ENCODE results near the gene PARVG. TPM values are rescaled to one million over a fixed set of nuclear protein-coding genes. Genes with fewer than 3 reads are reported as not detected.

The PARVG gene
- total RNA-seq, 1 experiment from 2014 or later: not detected

GRCh38 chr22:44163536-44163935, 17.2 kb upstream of the PARVG start:
- intact Hi-C loops (cut with micrococcal nuclease): no loop called here
- Histone ChIP-seq H3K79me2 (ENCODE audit: low read length) (no peaks in the 10 kb centered on the region), H3K4me3 (ENCODE audit: low read length) (no peak overlapping the region), H4K20me1 (ENCODE audit: low read length) (no peaks in the 10 kb centered on the region), H3K27me3 (ENCODE audit: low read length) (no peaks in the 10 kb centered on the region), H2AFZ (ENCODE audit: low read length) (no peak overlapping the region), H3K27ac (ENCODE audit: low read length) (no peak overlapping the region), H3K4me1 (ENCODE audit: insufficient read depth, low read length) (no peaks in the 10 kb centered on the region), H3K9me2 (replicated peaks; ENCODE audit: low read length) (no peaks in the 10 kb centered on the region), H3F3A (ENCODE audit: low read length, unreplicated experiment) (no peaks in the 10 kb centered on the region), H3K4me2 (ENCODE audit: low read length) (no peak overlapping the region), H3K9me3 (ENCODE audit: low read length) (no peaks in the 10 kb centered on the region), H3K9ac (ENCODE audit: low read length) (no peak overlapping the region), H3K36me3 (ENCODE audit: low read depth, low read length) (no peaks in the 10 kb centered on the region)
- ATAC-seq: no peak
- DNase-seq: no peak
- no TSS peak for BruUV-seq (replicated peaks)
- ChIA-PET POLR2A (ENCODE audit: unreplicated experiment) (no interaction called here), CTCF (no interaction called here)
- no peak for TF ChIP-seq EZH2 (IDR thresholded peaks at IDR 0.05; ENCODE audit: low read length, unreplicated experiment)
- no peak for TF ChIP-seq EZH2phosphoT487 (IDR thresholded peaks at IDR 0.05; ENCODE audit: borderline replicate concordance, low read length)
- TF ChIP-seq CTCF (conservative IDR thresholded peaks at IDR 0.05; ENCODE audit: low read depth, low read length): no peak

- H3K36me3 ChIP-seq (ENCODE audit: low read depth, low read length): no peaks in the 10 kb centered on the region
- no peak for TF ChIP-seq EZH2 (IDR thresholded peaks at IDR 0.05; ENCODE audit: low read length, unreplicated experiment)
- no peak for TF ChIP-seq CTCF (conservative IDR thresholded peaks at IDR 0.05; ENCODE audit: low read depth, low read length)
- no peak for TF ChIP-seq EZH2phosphoT487 (IDR thresholded peaks at IDR 0.05; ENCODE audit: borderline replicate concordance, low read length)
- H3K4me3 ChIP-seq (ENCODE audit: low read length): no peak overlapping the region
- CTCF ChIA-PET: no interaction called here
- no peak overlapping the region for H2AFZ ChIP-seq (ENCODE audit: low read length)
- no peaks in the 10 kb centered on the region for H3F3A ChIP-seq (ENCODE audit: low read length, unreplicated experiment)
- no peak overlapping the region for H3K27ac ChIP-seq (ENCODE audit: low read length)
- no peak overlapping the region for H3K4me2 ChIP-seq (ENCODE audit: low read length)
- no peak overlapping the region for H3K9ac ChIP-seq (ENCODE audit: low read length)
- DNase-seq (no peak), ATAC-seq (no peak)
- H3K9me2 ChIP-seq (replicated peaks; ENCODE audit: low read length): no peaks in the 10 kb centered on the region
- POLR2A ChIA-PET (ENCODE audit: unreplicated experiment): no interaction called here
- no peaks in the 10 kb centered on the region for H3K27me3 ChIP-seq (ENCODE audit: low read length)
- no peaks in the 10 kb centered on the region for H3K9me3 ChIP-seq (ENCODE audit: low read length)
- no peaks in the 10 kb centered on the region for H3K4me1 ChIP-seq (ENCODE audit: insufficient read depth, low read length)
- intact Hi-C loops (cut with micrococcal nuclease): no loop called here
- BruUV-seq (replicated peaks): no TSS peak
- H3K79me2 ChIP-seq (ENCODE audit: low read length): no peaks in the 10 kb centered on the region
- no peaks in the 10 kb centered on the region for H4K20me1 ChIP-seq (ENCODE audit: low read length)
Observed at GRCh38 chr22:44164031-44164430, 16.7 kb upstream of the PARVG start.

DNA sequence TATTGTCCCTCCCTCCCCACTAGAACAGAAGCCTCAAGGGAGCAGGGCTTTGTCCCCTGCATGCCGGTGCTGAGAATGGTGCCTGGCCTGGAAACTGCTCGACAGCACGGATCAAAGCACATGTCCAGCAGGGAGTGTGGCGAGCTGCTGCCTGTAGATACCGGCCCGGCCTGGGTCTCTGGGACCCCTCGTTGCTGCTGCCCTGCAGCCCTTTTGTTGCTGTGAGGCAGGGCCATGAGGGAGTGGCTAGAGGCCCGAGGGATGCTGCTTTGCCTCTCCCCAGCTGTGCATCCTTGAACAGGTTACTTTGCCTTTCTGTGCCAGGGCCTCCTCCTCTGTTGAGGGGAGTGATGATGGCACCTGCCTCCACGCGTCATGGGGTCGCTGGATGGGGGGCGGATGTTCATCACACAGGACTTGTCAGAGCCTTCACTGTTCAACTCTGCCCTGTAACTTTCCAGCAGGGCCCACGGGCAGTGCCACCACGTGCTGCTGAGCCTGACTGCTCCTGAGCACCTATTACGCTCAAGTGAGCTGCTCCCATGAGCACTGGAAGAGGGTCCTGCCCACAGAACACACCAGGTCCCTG, 15.3 kb upstream of the PARVG start:
- Histone ChIP-seq H3K4me1 (ENCODE audit: insufficient read depth, low read length) (no peaks in the 10 kb centered on the region), H3K79me2 (ENCODE audit: low read length) (no peaks in the 10 kb centered on the region), H3K9me2 (replicated peaks; ENCODE audit: low read length) (no peaks in the 10 kb centered on the region), H3K36me3 (ENCODE audit: low read depth, low read length) (no peaks in the 10 kb centered on the region), H3K9me3 (ENCODE audit: low read length) (no peaks in the 10 kb centered on the region), H4K20me1 (ENCODE audit: low read length) (no peaks in the 10 kb centered on the region), H3K4me2 (ENCODE audit: low read length) (no peak overlapping the region), H3F3A (ENCODE audit: low read length, unreplicated experiment) (no peaks in the 10 kb centered on the region), H3K4me3 (ENCODE audit: low read length) (no peak overlapping the region), H3K9ac (ENCODE audit: low read length) (no peak overlapping the region), H3K27ac (ENCODE audit: low read length) (no peak overlapping the region), H2AFZ (ENCODE audit: low read length) (no peak overlapping the region), H3K27me3 (ENCODE audit: low read length) (no peaks in the 10 kb centered on the region)
- DNase-seq (no peak), ATAC-seq (no peak)
- ChIA-PET CTCF (no interaction called here), POLR2A (ENCODE audit: unreplicated experiment) (no interaction called here)
- BruUV-seq (replicated peaks): no TSS peak
- TF ChIP-seq CTCF (conservative IDR thresholded peaks at IDR 0.05; ENCODE audit: low read depth, low read length) (no peak), EZH2 (IDR thresholded peaks at IDR 0.05; ENCODE audit: low read length, unreplicated experiment) (no peak), EZH2phosphoT487 (IDR thresholded peaks at IDR 0.05; ENCODE audit: borderline replicate concordance, low read length) (no peak)
- intact Hi-C loops (cut with micrococcal nuclease): no loop called here
